NCI-H1417 (cell line): ENCODE results near the gene DLK1.
A peak's percentile ranks its signal among the peaks of the same experiment; 100 is the strongest.

Experiments
- DNase-seq, 3 experiments: peaks; one replicate each; lab custom pipeline; 2025; lab: John Stamatoyannopoulos, UW

Gene DLK1

GRCh38 chr14:100726550-100727085 is at the start of gene DLK1:
Gene DLK1, plus strand, starts transcription at chr14:100726892. Its CDS starts 177 bp downstream, at chr14:100727069.
- peak in 2 of 3 experiments; percentile 27 to 31 for DNase-seq

GRCh38 chr14:100677152-100677551 is 49.5 kb upstream of the DLK1 start:
- peak in 1 of 3 experiments; percentile 67 for DNase-seq

GRCh38 chr14:100677554-100678468 is 48.9 kb upstream of the DLK1 start:
- peak in 1 of 3 experiments; percentile 56 for DNase-seq

GRCh38 chr14:100678469-100678828 is 48.2 kb upstream of the DLK1 start:
- peak in 1 of 3 experiments; percentile 19 for DNase-seq

GRCh38 chr14:100679153-100679552 is 47.5 kb upstream of the DLK1 start:
- DNase-seq: no peak

GRCh38 chr14:100679707-100680438 is 46.8 kb upstream of the DLK1 start:
- DNase-seq: no peak

- no peak for DNase-seq
Observed at GRCh38 chr14:100680439-100681051, 46.1 kb upstream of the DLK1 start.

- DNase-seq: no peak
Observed at GRCh38 chr14:100681111-100681510, 45.6 kb upstream of the DLK1 start.

- no peak for DNase-seq
Observed at GRCh38 chr14:100682749-100683148, 43.9 kb upstream of the DLK1 start.

- no peak for DNase-seq
Observed at GRCh38 chr14:100683578-100683977, 43.1 kb upstream of the DLK1 start.

- DNase-seq: no peak
Observed at GRCh38 chr14:100684154-100684553, 42.5 kb upstream of the DLK1 start.

GRCh38 chr14:100684961-100685360 is 41.7 kb upstream of the DLK1 start:
- no peak for DNase-seq

GRCh38 chr14:100686858-100687257 is 39.8 kb upstream of the DLK1 start:
- DNase-seq: no peak

- no peak for DNase-seq
Observed at GRCh38 chr14:100687386-100687785, 39.3 kb upstream of the DLK1 start.

- no peak for DNase-seq
Observed at GRCh38 chr14:100688051-100688450, 38.6 kb upstream of the DLK1 start.

- no peak for DNase-seq
Observed at GRCh38 chr14:100688598-100689461, 37.9 kb upstream of the DLK1 start.

- no peak for DNase-seq
Observed at GRCh38 chr14:100690672-100691071, 36.0 kb upstream of the DLK1 start.

- peak; percentile 26 to 80 (median 41) for DNase-seq
Observed at GRCh38 chr14:100691395-100692056, 35.2 kb upstream of the DLK1 start.

- no peak for DNase-seq
Observed at GRCh38 chr14:100692256-100692655, 34.4 kb upstream of the DLK1 start.

GRCh38 chr14:100692859-100693558 is 33.7 kb upstream of the DLK1 start:
- DNase-seq: peak; percentile 82 to 89 (median 88)
